ENCODE results near the gene EXOSC6. TPM values are rescaled to one million over a fixed set of nuclear protein-coding genes. Genes with fewer than 3 reads are reported as not detected.
"Not testable (repeated sequence)": the region's sequence is repeated elsewhere in the genome, so short reads cannot be mapped to it uniquely, and the experiment has no call there.

Gene EXOSC6
- total RNA-seq, 4 donors from 2014 or later = 24.0 to 40.6 (median 27.4) TPM

DNA sequence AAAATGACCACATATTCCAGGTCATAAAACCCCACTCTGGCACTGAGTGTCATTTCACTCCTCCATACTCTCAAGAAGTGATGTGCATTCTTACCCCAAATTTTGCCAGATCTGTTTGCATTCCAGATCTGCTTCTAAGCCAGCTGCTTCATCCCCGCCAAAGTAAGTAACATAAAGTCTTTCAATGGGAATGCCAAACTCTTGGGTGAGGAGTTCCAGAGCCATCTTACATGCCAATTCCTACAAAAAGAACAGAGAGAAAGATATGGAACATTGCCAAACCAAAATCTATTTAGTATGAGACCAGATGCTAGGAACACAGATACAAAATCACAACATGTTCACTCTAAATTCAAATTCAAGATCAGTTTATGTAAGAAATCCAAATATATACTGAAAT is 24.7 kb upstream of the EXOSC6 start:
- Histone ChIP-seq H3K36me3 (peaks cover 5 to 99% (median 23%) of the 10 kb centered on the region in 3 donors), H3K27ac (no peak overlapping the region), H3K27me3 (no peaks in the 10 kb centered on the region), H3K4me3 (no peak overlapping the region), H3K9me3 (no peaks in the 10 kb centered on the region), H3K4me1 (no peaks in the 10 kb centered on the region)
- 91 to 94% methylated on average over 1 of the region's 1 CpG for WGBS, 2 donors
- DNase-seq (ENCODE audit: low spot score in 2 of 2) = no peak
- TF ChIP-seq EP300 (IDR thresholded peaks at IDR 0.05) (no peak), POLR2A (IDR thresholded peaks at IDR 0.05) (no peak)
- TF ChIP-seq, protein P1, sequence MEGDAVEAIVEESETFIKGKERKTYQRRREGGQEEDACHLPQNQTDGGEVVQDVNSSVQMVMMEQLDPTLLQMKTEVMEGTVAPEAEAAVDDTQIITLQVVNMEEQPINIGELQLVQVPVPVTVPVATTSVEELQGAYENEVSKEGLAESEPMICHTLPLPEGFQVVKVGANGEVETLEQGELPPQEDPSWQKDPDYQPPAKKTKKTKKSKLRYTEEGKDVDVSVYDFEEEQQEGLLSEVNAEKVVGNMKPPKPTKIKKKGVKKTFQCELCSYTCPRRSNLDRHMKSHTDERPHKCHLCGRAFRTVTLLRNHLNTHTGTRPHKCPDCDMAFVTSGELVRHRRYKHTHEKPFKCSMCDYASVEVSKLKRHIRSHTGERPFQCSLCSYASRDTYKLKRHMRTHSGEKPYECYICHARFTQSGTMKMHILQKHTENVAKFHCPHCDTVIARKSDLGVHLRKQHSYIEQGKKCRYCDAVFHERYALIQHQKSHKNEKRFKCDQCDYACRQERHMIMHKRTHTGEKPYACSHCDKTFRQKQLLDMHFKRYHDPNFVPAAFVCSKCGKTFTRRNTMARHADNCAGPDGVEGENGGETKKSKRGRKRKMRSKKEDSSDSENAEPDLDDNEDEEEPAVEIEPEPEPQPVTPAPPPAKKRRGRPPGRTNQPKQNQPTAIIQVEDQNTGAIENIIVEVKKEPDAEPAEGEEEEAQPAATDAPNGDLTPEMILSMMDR (IDR thresholded peaks at IDR 0.05) = no peak

DNA sequence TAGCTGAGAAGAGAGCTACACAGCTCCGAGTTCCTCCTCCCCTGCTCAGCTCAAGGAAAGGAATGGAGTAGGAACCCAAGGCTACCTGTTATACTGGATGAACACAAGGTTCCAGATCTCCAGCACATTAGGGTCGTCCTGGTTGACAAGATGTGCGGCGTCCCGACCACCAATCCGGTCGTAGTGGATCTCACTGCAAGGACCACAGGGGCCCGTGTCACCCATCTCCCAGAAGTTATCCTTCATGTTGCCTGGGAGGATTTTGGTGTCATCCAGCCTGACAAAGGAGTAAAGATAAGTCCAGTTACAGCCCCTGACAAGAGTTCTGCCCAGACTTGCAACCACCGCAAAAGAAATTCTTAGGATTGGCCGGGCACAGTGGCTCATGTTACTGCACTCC is 20.0 kb upstream of the EXOSC6 start:
- Histone ChIP-seq H3K4me3 (no peak overlapping the region), H3K9me3 (no peaks in the 10 kb centered on the region), H3K27me3 (no peaks in the 10 kb centered on the region), H3K4me1 (no peaks in the 10 kb centered on the region), H3K27ac (no peak overlapping the region), H3K36me3 (peaks cover 5 to 99% (median 42%) of the 10 kb centered on the region in 3 donors)
- TF ChIP-seq EP300 (IDR thresholded peaks at IDR 0.05) (no peak), POLR2A (IDR thresholded peaks at IDR 0.05) (no peak)
- TF ChIP-seq, protein P1 (IDR thresholded peaks at IDR 0.05) = no peak
- 91 to 92% methylated on average over 10 of the region's 10 CpGs for WGBS, 2 donors
- no peak for DNase-seq (ENCODE audit: low spot score in 2 of 2)

DNA sequence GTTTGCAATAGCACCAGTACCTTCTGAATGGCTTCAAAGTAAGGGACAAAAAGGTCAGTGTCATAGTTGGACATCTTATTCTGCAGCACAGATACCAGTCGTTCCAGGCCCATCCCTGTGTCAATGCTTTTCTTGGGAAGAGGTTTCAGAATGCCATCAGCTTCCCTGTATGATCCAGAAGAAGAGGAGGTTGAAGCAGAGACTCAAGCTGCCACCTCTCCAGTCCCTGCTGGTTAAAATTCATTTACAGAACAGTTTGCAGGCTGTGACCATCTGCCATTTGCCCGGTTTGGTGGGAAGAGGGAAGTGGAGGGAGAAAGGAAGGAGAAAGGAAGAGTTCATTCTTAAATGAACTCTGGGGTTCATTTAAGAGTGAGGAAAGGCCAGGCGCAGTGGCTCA is 18.4 kb upstream of the EXOSC6 start:
- Histone ChIP-seq H3K4me1 (no peaks in the 10 kb centered on the region), H3K36me3 (peaks cover 2 to 99% (median 50%) of the 10 kb centered on the region in 3 donors), H3K4me3 (no peak overlapping the region), H3K27ac (no peak overlapping the region), H3K9me3 (no peaks in the 10 kb centered on the region), H3K27me3 (no peaks in the 10 kb centered on the region)
- TF ChIP-seq EP300 (IDR thresholded peaks at IDR 0.05) (no peak), POLR2A (IDR thresholded peaks at IDR 0.05) (no peak)
- TF ChIP-seq, protein P1 (IDR thresholded peaks at IDR 0.05) = no peak
- 90 to 92% methylated on average over 3 of the region's 3 CpGs for WGBS, 2 donors
- DNase-seq (ENCODE audit: low spot score in 2 of 2) = no peak

DNA sequence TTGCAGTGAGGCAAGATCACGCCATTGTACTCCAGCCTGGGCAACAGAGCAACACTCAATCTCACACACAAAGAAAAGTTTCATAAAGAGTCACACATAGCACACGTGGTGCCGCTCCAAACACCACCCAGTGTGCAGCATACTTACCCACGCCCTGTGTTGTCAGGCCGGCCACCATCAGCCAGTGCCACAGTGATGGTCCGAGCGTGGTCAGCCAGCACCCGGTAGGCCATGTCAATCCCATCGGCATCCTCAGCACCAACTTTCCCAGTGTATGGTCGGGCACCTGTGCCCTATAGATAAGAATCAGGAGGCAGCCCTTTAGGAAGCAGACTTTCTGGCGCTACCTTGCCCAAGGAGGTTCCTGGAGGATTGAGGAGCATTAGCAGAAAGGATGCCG is 17.7 kb upstream of the EXOSC6 start:
- Histone ChIP-seq H3K4me1 (no peaks in the 10 kb centered on the region), H3K27me3 (no peaks in the 10 kb centered on the region), H3K36me3 (peaks cover 2 to 99% (median 53%) of the 10 kb centered on the region in 3 donors), H3K27ac (no peak overlapping the region), H3K4me3 (no peak overlapping the region), H3K9me3 (no peaks in the 10 kb centered on the region)
- no peak for DNase-seq (ENCODE audit: low spot score in 2 of 2)
- WGBS, 2 donors = 82 to 87% methylated on average over 12 of the region's 12 CpGs
- TF ChIP-seq, protein P1 (IDR thresholded peaks at IDR 0.05) = no peak
- TF ChIP-seq EP300 (IDR thresholded peaks at IDR 0.05) (no peak), POLR2A (IDR thresholded peaks at IDR 0.05) (no peak)

DNA sequence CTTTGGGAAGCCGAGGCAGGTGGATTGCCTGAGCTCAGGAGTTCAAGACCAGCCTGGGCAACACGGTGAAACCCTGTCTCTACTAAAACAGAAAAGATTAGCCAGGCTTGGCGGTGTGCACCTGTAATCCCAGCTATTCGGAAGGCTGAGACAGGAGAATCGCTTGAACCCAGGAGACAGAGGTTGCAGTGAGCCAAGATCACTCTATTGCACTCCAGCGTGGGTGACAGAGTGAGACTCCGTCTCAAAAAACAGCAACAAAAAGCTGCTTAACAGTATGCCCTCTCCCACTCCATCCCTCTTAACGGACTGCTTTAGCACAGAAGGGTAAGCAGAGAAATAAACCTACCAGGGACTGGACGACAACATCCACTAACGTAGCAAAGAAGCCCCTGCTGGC is 16.2 kb upstream of the EXOSC6 start:
- peaks cover 2 to 100% (median 57%) of the 10 kb centered on the region in 3 donors for H3K36me3 ChIP-seq
- not testable (repeated sequence) for DNase-seq (ENCODE audit: low spot score in 2 of 2); H3K4me3 ChIP-seq; H3K9me3 ChIP-seq; H3K4me1 ChIP-seq; H3K27ac ChIP-seq; H3K27me3 ChIP-seq
- TF ChIP-seq, protein P1 (IDR thresholded peaks at IDR 0.05) = peak in 1 of 5 experiments; percentile 5
- WGBS, 2 donors = 89 to 90% methylated on average over 10 of the region's 10 CpGs

All from tibial nerve (tissue), 4 donors.